Transverse colon (tissue), 4 donors: Measurements from ENCODE around the gene TRPV3.

Source experiments
- POLR2AphosphoS5 ChIP-seq, 3 donors: sonication (generic); formaldehyde crosslinking; IDR thresholded peaks; one replicate each; pipeline ENCODE4 v1.6.1; 2016; ENCODE audit warnings: antibody characterized with exemption in 3 of 3
- TF ChIP-seq, protein P1 (sequence below), 5 experiments: fragments of 200-600 bp in 3 of 5; fragments of 450-650 bp in 2 of 5; sonication (generic) in 3 of 5; IDR thresholded peaks; 1 replicate in 2 of 5; 2 replicates in 3 of 5; pipeline ENCODE4 v1.5.1; 2016 to 2017; ENCODE audit warnings: antibody characterized with exemption in 5 of 5, inconsistent platforms in 3 of 5, mild to moderate bottlenecking in 2 of 5, moderate library complexity in 1 of 5

DNA sequence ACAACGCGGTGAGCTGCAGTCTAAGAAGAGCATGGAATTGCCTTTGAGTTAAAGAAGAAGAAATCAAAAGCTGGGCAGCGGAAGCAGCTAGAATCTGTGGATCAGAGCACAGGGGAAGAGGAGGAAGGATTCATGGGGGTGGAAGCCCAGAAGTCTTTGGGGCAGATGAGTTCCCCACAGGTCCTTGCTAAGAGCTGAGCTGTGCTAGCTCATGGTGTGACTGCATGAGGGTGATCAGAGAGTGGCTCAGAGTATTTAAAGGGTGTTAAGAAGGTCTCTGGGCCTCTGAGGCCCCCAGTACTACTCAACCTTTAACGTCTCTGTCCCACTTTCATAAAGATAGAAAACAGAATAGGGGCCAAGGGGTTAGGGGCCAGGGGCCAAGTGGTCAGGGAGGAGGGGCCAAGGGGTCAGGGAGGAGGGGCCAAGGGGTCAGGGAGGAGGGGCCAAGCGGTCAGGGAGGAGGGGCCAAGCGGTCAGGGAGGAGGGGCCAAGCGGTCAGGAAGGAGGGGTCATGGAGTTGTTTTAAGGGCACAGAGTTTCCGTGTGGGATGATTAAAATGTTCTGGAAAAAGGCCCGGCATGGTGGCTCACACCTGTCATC, 12.0 kb upstream of the TRPV3 start:
- no peak for TF ChIP-seq POLR2AphosphoS5 (IDR thresholded peaks at IDR 0.05)
- TF ChIP-seq, protein P1, sequence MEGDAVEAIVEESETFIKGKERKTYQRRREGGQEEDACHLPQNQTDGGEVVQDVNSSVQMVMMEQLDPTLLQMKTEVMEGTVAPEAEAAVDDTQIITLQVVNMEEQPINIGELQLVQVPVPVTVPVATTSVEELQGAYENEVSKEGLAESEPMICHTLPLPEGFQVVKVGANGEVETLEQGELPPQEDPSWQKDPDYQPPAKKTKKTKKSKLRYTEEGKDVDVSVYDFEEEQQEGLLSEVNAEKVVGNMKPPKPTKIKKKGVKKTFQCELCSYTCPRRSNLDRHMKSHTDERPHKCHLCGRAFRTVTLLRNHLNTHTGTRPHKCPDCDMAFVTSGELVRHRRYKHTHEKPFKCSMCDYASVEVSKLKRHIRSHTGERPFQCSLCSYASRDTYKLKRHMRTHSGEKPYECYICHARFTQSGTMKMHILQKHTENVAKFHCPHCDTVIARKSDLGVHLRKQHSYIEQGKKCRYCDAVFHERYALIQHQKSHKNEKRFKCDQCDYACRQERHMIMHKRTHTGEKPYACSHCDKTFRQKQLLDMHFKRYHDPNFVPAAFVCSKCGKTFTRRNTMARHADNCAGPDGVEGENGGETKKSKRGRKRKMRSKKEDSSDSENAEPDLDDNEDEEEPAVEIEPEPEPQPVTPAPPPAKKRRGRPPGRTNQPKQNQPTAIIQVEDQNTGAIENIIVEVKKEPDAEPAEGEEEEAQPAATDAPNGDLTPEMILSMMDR (IDR thresholded peaks at IDR 0.05) = no peak
